ENCODE measurements around the gene UPF1. TPM values are rescaled to one million over a fixed set of nuclear protein-coding genes. Genes with fewer than 3 reads are reported as not detected.

The UPF1 gene
- total RNA-seq, 3 donors from 2014 or later (not counting 1 experiment from before 2014, with no cell fraction given): 123 to 140 (median 138) TPM

GRCh38 chr19:18791315-18791678 is 40.5 kb upstream of the UPF1 start:
- H3K27ac ChIP-seq (ENCODE audit: low read length): no peak overlapping the region
- H3K36me3 Mint-ChIP-seq: no peaks in the 10 kb centered on the region
- intact Hi-C loops (cut with micrococcal nuclease): no loop called here
- TF ChIP-seq CTCF (IDR thresholded peaks at IDR 0.05): no peak
- no peaks in the 10 kb centered on the region for H3K36me3 ChIP-seq (ENCODE audit: control insufficient read depth, insufficient read depth, low read length)
- H3K9me3 ChIP-seq (ENCODE audit: control insufficient read depth, insufficient read depth, low read length): no peaks in the 10 kb centered on the region
- H3K27me3 Mint-ChIP-seq (ENCODE audit: low read depth in 2 of 2): peaks cover 44 to 57% of the 10 kb centered on the region in 2 donors
- 22% methylated on average over 18 of the region's 21 CpGs for WGBS (ENCODE audit: insufficient coverage)
- no peak overlapping the region for H3K27ac Mint-ChIP-seq
- H3K4me1 Mint-ChIP-seq: peaks cover 21 to 25% of the 10 kb centered on the region in 2 donors
- ATAC-seq (no peak), DNase-seq (no peak)
- no peaks in the 10 kb centered on the region for H3K9me3 Mint-ChIP-seq
- peaks cover 50% of the 10 kb centered on the region for H3K27me3 ChIP-seq (ENCODE audit: control insufficient read depth, insufficient read depth, low read length)
- no peak overlapping the region for H3K4me3 ChIP-seq (ENCODE audit: low read length)
- H3K4me3 Mint-ChIP-seq: no peak overlapping the region
- peaks cover 38% of the 10 kb centered on the region for H3K4me1 ChIP-seq (ENCODE audit: control insufficient read depth, insufficient read depth, low read length)

DNA sequence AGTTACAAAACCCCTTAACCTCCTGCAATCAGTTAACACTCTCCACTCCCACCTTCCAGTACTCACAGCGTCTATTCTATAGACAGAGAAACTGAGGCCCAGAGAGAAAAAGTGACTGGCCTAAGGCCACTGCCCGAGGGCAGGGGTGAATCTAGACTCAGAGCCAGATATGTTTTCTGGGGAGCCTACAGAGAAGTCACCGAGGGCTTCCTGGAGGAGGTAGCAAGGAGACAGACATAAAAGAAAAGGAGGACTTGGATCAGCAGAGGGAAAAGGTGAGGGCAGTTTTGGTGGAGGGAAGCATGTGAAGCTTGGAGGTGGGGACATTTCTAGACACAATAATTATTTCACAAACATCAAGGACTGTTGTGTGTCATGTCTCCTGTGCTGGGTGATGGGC is 39.1 kb upstream of the UPF1 start:
- intact Hi-C loops (cut with micrococcal nuclease): no loop called here
- Histone ChIP-seq H3K4me3 (ENCODE audit: low read length) (no peak overlapping the region), H3K27ac (ENCODE audit: low read length) (no peak overlapping the region), H3K9me3 (ENCODE audit: control insufficient read depth, insufficient read depth, low read length) (no peaks in the 10 kb centered on the region), H3K4me1 (ENCODE audit: control insufficient read depth, insufficient read depth, low read length) (peaks cover 32% of the 10 kb centered on the region), H3K27me3 (ENCODE audit: control insufficient read depth, insufficient read depth, low read length) (peaks cover 38% of the 10 kb centered on the region), H3K36me3 (ENCODE audit: control insufficient read depth, insufficient read depth, low read length) (no peaks in the 10 kb centered on the region)
- Mint-ChIP-seq H3K27me3 (ENCODE audit: low read depth in 2 of 2) (peaks cover 48 to 55% of the 10 kb centered on the region in 2 donors), H3K36me3 (no peaks in the 10 kb centered on the region), H3K27ac (no peak overlapping the region), H3K4me3 (no peak overlapping the region), H3K9me3 (no peaks in the 10 kb centered on the region), H3K4me1 (peaks cover 17 to 24% of the 10 kb centered on the region in 2 donors)
- TF ChIP-seq CTCF (IDR thresholded peaks at IDR 0.05): no peak
- ATAC-seq (no peak), DNase-seq (no peak)
- WGBS (ENCODE audit: insufficient coverage): 86% methylated on average over 3 of the region's 3 CpGs

- intact Hi-C loops (cut with micrococcal nuclease): no loop called here
- Mint-ChIP-seq H3K27me3 (ENCODE audit: low read depth in 2 of 2) (peaks cover 44 to 50% of the 10 kb centered on the region in 2 donors), H3K4me3 (no peak overlapping the region)
These were observed 38.4 kb upstream of the UPF1 start for GRCh38 chr19:18793144-18794028.

More at GRCh38 chr19:18793144-18794028, 38.4 kb upstream of the UPF1 start:
- no peak overlapping the region for H3K27ac ChIP-seq (ENCODE audit: low read length)
- H3K4me1 ChIP-seq (ENCODE audit: control insufficient read depth, insufficient read depth, low read length): peaks cover 24% of the 10 kb centered on the region
- 76% methylated on average over 13 of the region's 13 CpGs for WGBS (ENCODE audit: insufficient coverage)
- H3K36me3 ChIP-seq (ENCODE audit: control insufficient read depth, insufficient read depth, low read length): no peaks in the 10 kb centered on the region
- no peaks in the 10 kb centered on the region for H3K36me3 Mint-ChIP-seq
- H3K4me3 ChIP-seq (ENCODE audit: low read length): no peak overlapping the region
- H3K4me1 Mint-ChIP-seq: peaks cover 13 to 24% of the 10 kb centered on the region in 2 donors
- H3K9me3 Mint-ChIP-seq: no peaks in the 10 kb centered on the region
- H3K27ac Mint-ChIP-seq: no peak overlapping the region
- H3K9me3 ChIP-seq (ENCODE audit: control insufficient read depth, insufficient read depth, low read length): no peaks in the 10 kb centered on the region
- no peak for TF ChIP-seq CTCF (IDR thresholded peaks at IDR 0.05)
- ATAC-seq (no peak), DNase-seq (no peak)
- peaks cover 35% of the 10 kb centered on the region for H3K27me3 ChIP-seq (ENCODE audit: control insufficient read depth, insufficient read depth, low read length)
